ENCODE results near the gene COL7A1. TPM values are rescaled to one million over a fixed set of nuclear protein-coding genes. Genes with fewer than 3 reads are reported as not detected.
A peak's percentile ranks its signal among the peaks of the same experiment; 100 is the strongest.

The COL7A1 gene
- total and polyA plus RNA-seq, 2 of the 13 experiments (the other 11 are each of a cell fraction or from before 2014, with no cell fraction given): 2.7 to 11.7 TPM

- TF ChIP-seq, protein P1, sequence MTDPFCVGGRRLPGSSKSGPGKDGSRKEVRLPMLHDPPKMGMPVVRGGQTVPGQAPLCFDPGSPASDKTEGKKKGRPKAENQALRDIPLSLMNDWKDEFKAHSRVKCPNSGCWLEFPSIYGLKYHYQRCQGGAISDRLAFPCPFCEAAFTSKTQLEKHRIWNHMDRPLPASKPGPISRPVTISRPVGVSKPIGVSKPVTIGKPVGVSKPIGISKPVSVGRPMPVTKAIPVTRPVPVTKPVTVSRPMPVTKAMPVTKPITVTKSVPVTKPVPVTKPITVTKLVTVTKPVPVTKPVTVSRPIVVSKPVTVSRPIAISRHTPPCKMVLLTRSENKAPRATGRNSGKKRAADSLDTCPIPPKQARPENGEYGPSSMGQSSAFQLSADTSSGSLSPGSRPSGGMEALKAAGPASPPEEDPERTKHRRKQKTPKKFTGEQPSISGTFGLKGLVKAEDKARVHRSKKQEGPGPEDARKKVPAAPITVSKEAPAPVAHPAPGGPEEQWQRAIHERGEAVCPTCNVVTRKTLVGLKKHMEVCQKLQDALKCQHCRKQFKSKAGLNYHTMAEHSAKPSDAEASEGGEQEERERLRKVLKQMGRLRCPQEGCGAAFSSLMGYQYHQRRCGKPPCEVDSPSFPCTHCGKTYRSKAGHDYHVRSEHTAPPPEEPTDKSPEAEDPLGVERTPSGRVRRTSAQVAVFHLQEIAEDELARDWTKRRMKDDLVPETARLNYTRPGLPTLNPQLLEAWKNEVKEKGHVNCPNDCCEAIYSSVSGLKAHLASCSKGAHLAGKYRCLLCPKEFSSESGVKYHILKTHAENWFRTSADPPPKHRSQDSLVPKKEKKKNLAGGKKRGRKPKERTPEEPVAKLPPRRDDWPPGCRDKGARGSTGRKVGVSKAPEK (CRISPR knock-in tag; IDR thresholded peaks at IDR 0.05; ENCODE audit: borderline replicate concordance): no peak
- TF ChIP-seq BRCA1 (CRISPR knock-in tag; IDR thresholded peaks at IDR 0.05) (no peak), ZBTB34 (CRISPR knock-in tag; IDR thresholded peaks at IDR 0.05) (no peak), NFIC (IDR thresholded peaks at IDR 0.05; ENCODE audit: low read length) (no peak; the same call in 1 of the 2 replicates), GATAD1 (CRISPR knock-in tag; IDR thresholded peaks at IDR 0.05) (peak; percentile 54), ZBTB49 (CRISPR knock-in tag; IDR thresholded peaks at IDR 0.05; ENCODE audit: borderline replicate concordance) (no peak), ZNF431 (CRISPR knock-in tag; IDR thresholded peaks at IDR 0.05; ENCODE audit: borderline replicate concordance, low read depth) (peak; percentile 68; the same call in 1 of the 2 replicates), NAIF1 (CRISPR knock-in tag; IDR thresholded peaks at IDR 0.05; ENCODE audit: borderline replicate concordance) (no peak), PRMT3 (CRISPR knock-in tag; IDR thresholded peaks at IDR 0.05; ENCODE audit: borderline replicate concordance, low read depth) (no peak)
- TF ChIP-seq, protein P2, sequence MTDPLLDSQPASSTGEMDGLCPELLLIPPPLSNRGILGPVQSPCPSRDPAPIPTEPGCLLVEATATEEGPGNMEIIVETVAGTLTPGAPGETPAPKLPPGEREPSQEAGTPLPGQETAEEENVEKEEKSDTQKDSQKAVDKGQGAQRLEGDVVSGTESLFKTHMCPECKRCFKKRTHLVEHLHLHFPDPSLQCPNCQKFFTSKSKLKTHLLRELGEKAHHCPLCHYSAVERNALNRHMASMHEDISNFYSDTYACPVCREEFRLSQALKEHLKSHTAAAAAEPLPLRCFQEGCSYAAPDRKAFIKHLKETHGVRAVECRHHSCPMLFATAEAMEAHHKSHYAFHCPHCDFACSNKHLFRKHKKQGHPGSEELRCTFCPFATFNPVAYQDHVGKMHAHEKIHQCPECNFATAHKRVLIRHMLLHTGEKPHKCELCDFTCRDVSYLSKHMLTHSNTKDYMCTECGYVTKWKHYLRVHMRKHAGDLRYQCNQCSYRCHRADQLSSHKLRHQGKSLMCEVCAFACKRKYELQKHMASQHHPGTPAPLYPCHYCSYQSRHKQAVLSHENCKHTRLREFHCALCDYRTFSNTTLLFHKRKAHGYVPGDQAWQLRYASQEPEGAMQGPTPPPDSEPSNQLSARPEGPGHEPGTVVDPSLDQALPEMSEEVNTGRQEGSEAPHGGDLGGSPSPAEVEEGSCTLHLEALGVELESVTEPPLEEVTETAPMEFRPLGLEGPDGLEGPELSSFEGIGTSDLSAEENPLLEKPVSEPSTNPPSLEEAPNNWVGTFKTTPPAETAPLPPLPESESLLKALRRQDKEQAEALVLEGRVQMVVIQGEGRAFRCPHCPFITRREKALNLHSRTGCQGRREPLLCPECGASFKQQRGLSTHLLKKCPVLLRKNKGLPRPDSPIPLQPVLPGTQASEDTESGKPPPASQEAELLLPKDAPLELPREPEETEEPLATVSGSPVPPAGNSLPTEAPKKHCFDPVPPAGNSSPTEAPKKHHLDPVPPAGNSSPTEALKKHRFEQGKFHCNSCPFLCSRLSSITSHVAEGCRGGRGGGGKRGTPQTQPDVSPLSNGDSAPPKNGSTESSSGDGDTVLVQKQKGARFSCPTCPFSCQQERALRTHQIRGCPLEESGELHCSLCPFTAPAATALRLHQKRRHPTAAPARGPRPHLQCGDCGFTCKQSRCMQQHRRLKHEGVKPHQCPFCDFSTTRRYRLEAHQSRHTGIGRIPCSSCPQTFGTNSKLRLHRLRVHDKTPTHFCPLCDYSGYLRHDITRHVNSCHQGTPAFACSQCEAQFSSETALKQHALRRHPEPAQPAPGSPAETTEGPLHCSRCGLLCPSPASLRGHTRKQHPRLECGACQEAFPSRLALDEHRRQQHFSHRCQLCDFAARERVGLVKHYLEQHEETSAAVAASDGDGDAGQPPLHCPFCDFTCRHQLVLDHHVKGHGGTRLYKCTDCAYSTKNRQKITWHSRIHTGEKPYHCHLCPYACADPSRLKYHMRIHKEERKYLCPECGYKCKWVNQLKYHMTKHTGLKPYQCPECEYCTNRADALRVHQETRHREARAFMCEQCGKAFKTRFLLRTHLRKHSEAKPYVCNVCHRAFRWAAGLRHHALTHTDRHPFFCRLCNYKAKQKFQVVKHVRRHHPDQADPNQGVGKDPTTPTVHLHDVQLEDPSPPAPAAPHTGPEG (CRISPR knock-in tag; IDR thresholded peaks at IDR 0.05): no peak
- TF ChIP-seq, protein P3, sequence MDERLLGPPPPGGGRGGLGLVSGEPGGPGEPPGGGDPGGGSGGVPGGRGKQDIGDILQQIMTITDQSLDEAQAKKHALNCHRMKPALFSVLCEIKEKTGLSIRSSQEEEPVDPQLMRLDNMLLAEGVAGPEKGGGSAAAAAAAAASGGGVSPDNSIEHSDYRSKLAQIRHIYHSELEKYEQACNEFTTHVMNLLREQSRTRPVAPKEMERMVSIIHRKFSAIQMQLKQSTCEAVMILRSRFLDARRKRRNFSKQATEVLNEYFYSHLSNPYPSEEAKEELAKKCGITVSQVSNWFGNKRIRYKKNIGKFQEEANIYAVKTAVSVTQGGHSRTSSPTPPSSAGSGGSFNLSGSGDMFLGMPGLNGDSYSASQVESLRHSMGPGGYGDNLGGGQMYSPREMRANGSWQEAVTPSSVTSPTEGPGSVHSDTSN (CRISPR knock-in tag; IDR thresholded peaks at IDR 0.05): no peak
- TF ChIP-seq, protein P4, sequence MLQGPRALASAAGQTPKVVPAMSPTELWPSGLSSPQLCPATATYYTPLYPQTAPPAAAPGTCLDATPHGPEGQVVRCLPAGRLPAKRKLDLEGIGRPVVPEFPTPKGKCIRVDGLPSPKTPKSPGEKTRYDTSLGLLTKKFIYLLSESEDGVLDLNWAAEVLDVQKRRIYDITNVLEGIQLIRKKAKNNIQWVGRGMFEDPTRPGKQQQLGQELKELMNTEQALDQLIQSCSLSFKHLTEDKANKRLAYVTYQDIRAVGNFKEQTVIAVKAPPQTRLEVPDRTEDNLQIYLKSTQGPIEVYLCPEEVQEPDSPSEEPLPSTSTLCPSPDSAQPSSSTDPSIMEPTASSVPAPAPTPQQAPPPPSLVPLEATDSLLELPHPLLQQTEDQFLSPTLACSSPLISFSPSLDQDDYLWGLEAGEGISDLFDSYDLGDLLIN (CRISPR knock-in tag; IDR thresholded peaks at IDR 0.05; ENCODE audit: borderline replicate concordance): no peak
Measured at GRCh38 chr3:48623851-48624547, 28.9 kb upstream of the COL7A1 start (continued).

Data from HepG2 (cell line).